HG03280 (cell line): Measurements from ENCODE around the gene MAP1S.

Experiments
- ATAC-seq: cut with Tn5 transposase; IDR thresholded peaks from one replicate; pipeline ENCODE4 v1.9.1; 2021; ENCODE audit warnings: mild to moderate bottlenecking, moderate library complexity; ENCODE audit not compliant: unreplicated experiment

MAP1S gene, protein sequence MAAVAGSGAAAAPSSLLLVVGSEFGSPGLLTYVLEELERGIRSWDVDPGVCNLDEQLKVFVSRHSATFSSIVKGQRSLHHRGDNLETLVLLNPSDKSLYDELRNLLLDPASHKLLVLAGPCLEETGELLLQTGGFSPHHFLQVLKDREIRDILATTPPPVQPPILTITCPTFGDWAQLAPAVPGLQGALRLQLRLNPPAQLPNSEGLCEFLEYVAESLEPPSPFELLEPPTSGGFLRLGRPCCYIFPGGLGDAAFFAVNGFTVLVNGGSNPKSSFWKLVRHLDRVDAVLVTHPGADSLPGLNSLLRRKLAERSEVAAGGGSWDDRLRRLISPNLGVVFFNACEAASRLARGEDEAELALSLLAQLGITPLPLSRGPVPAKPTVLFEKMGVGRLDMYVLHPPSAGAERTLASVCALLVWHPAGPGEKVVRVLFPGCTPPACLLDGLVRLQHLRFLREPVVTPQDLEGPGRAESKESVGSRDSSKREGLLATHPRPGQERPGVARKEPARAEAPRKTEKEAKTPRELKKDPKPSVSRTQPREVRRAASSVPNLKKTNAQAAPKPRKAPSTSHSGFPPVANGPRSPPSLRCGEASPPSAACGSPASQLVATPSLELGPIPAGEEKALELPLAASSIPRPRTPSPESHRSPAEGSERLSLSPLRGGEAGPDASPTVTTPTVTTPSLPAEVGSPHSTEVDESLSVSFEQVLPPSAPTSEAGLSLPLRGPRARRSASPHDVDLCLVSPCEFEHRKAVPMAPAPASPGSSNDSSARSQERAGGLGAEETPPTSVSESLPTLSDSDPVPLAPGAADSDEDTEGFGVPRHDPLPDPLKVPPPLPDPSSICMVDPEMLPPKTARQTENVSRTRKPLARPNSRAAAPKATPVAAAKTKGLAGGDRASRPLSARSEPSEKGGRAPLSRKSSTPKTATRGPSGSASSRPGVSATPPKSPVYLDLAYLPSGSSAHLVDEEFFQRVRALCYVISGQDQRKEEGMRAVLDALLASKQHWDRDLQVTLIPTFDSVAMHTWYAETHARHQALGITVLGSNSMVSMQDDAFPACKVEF

DNA sequence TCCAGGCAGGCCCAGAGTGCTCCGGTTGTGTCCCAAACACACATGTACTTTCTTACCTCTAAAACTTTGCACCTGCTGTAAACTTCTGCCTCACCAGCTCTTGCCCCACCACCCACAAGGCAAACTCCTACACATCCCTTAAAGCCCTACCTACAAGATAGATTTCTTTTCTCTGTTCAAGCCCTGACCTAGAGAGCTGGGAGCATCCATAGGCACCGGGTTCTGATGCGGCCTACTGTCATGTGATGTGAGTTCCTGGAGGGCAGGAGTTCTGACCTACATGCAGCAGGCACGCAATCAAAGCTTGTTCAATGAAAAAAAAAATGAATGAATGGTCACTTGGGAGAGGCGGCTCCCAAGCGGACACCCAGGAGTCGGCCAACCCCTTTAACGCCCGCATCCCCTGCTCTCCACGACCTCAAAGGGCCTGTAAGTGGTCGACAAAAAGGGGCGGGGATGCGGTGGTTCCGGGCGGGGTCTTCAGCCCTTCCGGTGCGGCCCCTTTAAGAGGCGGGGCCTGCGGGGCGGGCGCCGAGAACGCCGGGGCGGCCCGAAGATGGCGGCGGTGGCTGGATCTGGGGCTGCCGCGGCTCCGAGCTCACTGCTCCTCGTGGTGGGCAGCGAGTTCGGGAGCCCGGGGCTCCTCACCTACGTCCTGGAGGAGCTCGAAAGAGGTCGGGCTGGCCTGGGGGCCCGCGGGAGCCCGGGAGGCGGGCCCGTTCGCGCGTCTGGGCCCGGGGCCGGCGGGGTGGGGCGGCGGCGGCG is at the start of gene MAP1S:
Gene MAP1S (plus strand): TSS at position 534 of the 765 bp plus-strand sequence. CDS start 23 bp downstream, at position 557.
- ATAC-seq = peak; percentile 73

DNA sequence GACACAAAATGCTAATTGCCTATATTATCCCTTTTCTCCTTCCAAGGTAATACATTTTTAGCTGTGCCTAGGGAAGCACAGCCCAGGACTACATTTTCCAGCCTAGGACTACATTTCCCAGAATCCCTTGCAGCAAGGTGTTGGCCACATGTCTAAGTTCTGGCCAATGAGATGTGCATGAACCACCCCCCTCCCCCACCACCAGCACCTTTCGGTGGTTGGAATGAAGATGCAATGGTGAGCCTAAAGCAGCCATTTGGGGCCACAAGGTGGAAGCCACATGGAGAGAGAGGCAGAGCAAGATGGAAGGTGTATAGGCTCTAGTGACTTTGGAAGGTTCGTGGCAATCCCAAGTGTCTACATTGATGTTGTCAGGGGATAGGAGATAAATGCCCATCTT is 47.4 kb upstream of the MAP1S start:
- ATAC-seq = no peak

DNA sequence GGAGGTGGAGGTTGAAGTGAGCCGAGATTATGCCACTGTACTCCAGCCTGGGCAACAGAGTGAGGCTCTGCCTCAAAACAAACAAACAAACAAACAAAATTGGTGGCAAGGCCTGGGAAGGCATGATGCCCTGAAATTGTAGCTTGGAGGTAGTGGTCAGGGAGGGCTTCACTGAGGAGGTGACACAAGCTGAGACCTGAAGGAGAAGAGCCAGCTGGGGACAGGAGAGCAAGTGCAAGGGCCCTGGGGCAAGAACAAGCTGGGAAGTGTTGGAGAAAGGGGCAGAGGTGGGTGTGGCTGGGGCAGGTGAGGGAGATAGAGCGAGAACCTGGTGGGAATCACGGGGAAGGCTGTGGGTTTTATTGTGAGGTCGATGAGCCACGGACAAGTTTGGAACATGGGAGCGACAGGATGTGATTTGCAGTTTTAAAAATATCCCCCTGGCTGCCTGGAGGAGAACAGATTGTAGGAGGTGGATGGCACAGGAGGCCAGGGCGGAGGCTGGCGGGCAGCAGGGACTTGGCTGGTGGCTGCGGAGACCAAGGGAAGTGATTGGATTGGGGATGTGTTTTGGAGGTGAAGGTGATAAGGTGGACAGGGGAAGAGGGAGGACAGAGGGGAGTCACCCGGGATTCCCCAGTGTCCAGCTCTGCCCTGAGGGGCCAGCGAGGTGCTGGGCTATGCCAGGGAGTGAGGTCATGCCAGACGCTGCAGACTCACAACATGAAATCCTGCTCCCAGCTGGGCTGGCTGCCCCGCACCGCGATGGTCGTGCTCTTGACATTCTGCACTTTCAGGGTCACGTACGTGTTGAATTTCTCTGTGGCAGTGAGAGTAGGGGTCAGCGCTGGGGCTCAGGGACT is 45.1 kb upstream of the MAP1S start:
- no peak for ATAC-seq

DNA sequence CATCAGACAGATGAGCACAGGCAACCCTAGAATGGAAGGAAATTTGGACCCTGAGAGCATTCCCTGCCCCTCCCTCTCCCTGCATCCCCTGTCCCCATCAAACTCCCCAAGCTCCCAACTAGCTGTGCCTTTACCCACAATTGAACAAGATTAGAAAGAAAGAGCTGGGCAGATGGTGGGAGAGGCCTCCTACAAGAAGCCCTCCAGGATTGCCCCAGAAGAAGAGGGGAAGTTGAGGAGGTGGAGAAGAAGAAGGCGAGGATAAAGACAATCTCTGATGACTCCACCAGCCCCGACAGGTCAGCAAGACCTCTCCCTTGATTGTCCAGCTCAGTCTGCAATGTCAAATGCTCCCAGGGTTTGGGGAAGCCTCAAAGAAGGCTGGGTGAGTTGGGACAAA is 43.0 kb upstream of the MAP1S start:
- ATAC-seq = no peak

DNA sequence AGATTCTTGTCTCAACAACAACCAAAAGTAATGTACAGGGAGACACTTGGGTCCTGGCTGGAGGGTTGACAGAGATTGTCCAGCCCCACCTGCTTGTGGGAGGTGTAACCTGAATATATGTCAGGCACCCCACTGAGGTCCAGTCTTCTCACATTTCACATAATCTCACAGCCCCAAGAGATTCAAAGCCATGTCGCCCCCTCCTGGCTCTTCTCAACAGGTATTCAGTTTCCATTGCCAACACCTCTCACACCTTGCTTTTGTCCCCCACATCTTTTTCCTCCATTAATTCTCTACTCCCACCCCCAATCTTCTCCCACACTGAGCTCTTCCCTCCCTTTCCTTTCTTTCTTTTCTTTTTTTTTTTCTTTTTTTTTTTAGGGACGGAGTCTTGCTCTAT is 42.3 kb upstream of the MAP1S start:
- no peak for ATAC-seq

DNA sequence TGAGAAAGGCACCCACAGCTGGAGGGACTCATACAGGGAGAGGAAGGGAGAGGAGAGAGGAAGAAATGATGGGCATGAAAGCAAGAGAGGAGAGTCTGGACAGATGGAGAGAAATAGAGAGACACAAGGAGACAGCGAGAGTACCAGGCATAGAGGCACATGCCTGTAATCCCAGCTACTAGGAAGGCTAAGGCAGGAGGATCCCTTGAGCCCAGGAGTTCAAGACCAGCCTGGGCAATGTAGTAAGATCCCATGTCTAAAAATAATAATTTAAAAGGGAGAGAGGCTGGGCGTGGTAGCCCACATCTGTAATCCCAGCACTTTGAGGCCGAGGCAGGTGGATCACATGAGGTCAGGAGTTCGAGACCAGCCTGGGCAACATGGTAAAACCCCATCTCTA is 40.4 kb upstream of the MAP1S start:
- no peak for ATAC-seq

DNA sequence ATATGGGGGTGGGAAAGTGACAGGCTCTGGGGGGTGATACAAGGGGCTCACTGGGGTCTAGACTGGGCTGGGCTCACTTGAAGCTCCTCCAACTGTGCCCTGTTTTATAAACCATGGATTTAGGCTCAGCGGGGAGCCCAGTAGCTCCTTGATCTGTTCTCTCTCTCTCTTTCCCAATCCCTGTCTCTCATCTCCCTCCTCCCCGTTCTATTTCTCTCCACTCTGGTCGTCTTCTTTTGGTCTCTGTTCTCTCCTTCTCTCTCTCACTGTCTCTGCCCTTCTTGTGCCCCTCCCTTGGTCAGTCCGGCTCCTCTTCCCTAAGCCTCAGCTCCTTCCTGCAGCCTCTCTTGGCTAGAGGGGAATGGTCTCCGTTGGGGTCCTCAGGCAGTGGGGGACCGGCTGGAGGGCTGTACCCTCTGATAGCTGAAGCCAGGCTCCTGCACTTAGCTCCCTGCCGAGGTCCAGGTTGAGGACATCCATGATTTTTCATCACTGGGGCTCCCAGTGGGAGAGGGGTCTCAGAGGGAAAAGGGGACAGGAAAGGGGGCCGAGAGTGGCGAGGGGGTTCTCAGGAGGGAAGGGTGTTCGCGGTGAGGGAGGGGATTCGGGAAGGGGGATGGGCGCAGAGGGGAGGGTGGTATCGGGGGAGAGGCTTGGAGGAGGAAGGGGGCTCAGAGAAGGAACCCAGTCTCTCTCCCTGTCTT is 39.6 kb upstream of the MAP1S start:
- no peak for ATAC-seq

DNA sequence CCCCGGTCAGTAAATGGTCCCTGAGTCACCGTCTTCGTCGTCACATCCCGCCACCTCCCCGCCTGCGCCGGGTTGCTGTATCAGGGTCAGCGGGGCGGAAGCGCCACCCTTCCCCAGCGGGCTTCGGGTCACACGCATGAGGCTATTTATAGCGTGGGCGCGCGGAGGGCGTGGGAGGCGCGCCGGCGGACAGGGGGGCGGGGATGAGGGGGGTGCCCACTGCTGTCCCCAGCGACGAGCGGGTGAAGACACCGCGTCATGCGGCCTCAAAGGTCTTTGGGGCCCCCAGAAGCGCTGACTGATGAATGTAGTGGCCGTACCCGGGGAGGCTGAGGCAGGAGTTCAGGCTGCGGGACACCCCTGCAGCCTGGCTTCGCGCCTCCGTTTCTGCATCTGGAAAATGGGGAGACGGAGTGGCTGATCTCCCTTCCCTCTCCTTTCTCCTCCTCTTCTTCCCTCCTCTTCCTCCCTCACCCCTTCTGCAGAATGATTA is 39.0 kb upstream of the MAP1S start:
- ATAC-seq = peak; percentile 63

DNA sequence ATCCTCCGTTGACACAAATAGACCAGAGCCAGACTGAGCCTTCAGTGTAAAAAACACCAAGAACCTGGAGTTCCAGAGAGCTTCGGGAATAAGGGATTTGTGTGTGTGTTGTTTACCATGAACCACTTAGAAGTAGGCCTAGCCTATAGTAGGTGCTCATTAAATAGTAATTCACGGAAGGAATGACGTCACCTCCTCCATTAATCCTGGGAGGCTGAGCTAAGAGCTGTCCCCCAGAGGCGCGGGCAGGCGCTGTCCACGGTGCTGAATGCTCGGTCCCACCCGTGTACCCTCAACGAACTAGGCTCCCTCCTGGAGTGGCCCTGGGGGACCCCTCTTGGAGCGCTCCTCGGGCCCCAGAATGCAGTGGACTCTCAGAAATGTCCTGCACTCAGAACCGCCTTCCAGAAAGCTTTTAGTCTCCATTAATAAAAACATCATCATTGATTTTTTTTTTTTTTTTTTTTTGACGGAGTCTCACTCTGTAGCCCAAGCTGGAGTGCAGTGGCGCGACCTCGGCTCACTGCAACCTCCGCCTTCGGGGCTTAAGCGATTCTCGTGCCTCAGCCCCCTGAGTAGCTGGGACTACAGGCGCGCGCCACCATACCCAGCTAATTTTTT is 37.7 kb upstream of the MAP1S start:
- no peak for ATAC-seq

DNA sequence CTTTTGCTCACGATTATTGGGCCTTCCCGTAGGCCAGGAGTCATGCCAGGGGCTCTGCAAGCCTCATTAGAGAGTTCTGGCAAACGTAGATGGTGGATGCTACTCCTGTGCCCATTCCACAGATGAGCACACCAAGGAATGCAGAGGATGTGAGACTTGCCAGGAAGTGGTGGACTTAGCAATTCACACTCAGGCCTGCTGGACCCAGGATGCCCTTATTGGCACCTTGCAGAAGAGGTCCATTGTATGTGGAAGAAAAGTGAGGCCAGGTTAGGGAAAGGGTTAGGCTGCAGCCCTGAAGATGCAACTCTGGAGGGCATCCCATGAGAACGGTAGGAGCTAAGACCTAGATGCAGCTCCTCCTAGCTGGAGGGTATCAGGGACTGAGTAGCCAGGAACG is 37.0 kb upstream of the MAP1S start:
- no peak for ATAC-seq

DNA sequence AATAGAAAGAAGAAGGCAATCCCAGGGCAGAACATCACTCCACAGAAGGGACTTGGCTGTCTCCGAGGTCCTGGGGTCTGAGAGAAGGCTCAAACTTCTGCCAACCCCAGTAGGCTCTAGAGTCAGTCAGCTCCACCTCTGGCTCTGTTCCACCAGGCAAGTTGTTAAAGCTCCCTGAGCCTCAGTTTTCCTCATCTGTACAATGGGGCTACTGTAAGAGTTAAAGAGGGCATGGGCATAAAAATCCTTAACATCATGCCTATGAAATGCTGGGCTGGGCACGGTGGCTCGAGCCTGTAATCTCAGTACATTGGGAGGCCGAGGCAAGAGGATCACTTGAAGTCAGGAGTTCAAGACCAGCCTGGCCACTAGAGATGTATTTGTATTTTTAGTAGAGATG is 36.2 kb upstream of the MAP1S start:
- ATAC-seq = no peak

DNA sequence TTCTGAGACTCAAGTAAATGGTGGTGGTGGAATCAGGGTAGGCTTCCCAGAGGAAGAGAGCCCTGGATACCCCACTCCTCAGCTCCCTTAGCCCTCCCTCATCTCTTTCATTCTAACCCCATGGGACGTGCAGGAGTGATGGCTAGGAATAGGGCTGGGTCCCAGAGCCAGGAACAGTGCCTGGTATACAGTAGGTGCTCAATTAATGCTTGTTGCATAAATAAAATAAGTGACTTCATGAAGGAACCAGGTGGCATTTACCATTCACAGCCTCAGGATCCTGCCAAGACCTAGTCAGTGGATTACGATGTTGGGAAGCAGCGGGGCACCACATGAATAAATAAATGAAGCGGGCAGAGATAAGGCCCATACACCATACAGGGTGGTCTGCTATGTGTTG is 35.0 kb upstream of the MAP1S start:
- ATAC-seq = no peak

DNA sequence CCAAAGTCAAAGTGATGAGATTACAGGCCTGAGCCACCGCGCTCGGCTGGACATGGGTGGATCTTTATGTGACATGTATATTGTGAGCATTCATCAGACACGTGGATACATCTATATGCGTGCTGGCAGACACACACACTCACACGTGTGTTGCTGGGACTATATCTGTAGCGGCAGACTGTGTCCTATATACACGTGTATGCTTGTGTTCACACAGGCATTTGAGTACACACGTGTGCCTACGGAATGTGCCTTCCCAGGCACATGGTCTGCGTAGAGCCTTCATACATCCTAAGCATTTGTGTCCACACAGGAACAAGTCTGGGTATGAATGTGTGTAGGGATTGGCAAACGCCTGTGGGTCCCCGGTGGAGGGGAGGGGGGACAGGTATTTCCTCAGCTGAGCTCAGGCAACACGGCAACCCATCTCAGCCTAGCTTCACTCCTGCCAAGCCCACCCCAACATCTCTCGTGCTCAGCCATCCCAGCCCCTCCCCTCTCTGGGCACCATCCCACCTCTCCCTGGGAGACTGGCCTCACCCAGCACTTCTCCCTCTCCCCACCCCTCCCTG is 33.7 kb upstream of the MAP1S start:
- no peak for ATAC-seq

DNA sequence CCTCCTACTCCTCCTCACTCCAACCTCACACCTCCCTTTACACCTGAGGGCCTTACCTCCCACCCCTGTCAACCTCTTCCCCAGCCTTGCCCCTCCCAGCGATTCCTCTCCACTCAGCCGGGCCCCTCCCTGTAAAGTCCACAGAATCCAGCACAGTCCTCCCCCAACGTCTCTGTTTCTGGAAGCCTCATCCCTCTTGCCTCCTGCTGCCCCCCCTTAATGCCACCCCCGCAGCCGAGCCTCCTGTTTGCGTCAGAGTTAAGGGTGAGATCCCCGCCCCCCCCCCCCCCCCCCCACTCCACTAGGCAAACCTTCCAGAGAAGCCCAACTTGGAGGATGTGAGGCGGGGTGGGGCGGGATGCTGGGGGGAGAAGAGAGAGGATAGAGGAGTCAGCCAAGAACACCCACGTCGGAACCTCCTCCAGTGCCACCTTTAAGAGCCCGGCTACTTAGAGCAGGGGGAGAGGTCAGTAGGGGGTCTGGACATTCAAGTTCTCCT is 33.2 kb upstream of the MAP1S start:
- ATAC-seq = no peak

DNA sequence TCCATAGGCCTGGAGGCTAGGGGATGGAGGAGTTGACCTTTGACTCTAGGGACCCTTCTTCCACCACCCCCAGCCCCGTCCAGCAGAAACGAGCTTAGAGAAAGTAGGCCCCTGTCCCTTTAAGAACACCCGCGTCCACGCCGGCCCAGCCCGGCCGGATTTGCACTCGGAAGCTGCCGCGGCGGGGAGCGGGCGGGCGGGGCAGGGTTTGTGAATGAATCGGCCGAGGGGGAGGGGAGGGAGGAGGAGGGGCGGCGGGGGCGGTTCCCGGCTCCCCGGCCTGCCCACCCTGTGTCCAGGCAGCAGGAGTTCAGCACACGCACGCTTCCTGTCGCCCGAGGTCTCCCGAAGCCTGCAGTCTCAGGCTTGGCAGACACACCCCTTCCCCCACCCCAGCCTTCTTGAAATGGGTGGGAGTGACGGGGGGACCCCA is 32.7 kb upstream of the MAP1S start:
- no peak for ATAC-seq

DNA sequence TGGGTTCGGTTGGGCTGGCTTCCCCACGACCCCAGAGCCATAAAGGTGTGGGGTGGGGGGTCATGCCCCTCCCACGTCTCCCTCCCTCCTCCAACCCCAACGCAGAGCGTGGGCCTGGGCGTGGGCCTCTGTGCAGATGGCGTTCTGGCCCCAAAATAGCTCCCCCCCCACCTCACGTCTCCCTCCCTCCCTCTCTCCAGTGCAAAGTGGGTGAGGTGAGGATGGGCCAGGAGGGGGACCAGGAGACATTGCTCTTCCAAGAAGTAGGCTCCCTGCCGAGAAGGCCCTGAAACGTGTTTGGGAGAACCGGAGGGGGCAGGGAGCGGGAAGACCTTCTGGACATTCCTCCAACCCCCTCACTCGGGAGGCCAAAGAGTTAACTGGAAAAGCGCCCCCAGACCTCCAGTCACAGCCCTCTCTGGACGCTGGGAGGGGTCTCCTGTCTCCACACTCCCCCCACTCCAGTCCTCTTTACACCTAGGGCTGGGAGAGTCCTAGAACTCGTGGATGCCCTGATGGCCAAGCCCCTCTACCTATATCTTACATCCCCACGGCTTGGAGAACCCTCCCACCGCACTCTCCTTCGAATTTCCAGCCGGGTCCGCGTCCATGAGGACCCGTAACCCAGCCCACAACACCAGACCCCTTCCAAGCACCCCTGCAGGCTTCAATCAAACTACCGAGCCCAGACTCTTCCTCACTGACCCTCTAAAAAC is 32.0 kb upstream of the MAP1S start:
- ATAC-seq = no peak
